GM21390 (cell line): ENCODE measurements around the gene BCAR1.
"Not testable (repeated sequence)": the region's sequence is repeated elsewhere in the genome, so short reads cannot be mapped to it uniquely, and the experiment has no call there.

ENCODE experiments used
- ATAC-seq: cut with Tn5 transposase; IDR thresholded peaks from one replicate; pipeline ENCODE4 v1.9.1; 2021; ENCODE audit not compliant: unreplicated experiment

The BCAR1 gene

DNA sequence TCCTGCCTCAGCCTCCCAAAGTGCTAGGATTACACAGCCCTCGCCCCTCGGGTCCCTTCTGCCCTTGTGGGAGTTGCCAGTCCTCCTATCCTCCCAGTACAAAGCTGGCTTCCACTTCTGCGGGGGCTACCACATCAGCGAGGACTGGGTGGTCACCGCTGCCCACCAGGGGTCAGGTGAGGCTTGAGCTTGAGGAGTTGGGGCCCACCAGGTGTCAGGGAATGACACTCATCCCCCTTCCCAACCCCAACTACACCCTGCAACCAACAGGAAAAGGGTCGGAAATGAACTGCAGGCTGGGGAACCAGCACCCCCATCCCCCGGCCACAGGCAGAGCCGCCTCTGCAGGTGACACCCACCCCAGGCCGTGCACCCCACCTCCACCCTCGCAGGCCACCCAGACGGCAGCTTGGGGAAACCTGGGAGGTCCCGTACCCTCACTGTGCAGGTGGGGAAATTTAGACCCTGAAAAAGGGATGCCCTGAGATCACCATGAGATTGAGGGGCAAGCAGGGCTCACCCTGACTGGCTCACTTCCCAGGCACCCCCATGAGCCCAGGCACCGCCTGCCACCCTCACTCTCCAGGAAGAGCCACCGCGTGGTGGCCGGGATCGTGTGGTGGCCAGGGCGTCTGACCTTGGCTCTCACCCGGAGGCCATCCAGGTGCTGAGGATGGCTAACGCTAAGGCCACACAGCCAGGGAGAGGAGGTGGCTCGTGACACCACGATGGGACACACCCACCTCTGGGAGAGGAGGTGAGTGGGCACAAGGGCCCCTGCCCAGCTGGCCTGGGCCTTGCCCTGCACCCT, 24.7 kb downstream of the BCAR1 start:
- no peak for ATAC-seq

DNA sequence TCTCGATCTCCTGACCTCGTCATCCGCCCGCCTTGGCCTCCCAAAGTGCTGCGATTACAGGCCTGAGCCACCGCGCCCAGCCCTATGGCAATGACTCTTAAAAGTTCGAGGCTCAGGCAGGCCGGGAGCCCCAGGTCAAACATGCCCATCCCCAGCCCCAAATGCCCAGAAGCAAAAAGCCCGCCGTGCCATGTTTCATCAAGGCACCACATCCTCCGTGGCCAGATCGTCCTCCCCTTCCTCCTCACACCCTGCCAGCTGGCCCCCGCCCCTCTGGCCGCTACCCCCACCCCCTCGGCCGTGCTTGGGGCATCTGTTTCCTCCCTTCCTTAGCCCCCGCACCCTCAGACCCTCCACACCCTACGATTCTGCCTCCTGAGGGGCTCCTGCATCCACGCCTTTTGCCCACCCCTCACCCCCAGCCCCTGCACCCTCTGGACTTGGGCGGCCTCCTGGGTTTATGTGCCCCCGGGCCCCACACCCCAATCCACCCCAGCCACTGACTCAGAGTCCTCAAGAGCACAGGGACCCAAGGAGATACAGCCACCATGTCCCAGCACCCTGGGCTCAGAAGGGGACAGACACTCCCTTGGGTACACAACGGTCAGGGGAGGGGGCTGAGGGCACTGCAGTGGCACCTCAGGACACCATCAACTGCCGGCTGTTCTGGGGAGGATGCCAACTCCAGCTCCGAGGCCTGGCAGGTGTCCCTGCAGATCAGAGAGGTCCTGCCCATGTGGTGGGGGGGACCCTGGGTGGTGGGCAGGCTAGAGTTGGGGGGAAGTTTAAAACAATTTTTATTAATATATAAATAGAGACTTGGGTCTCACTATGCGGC, 25.5 kb downstream of the BCAR1 start:
- no peak for ATAC-seq

DNA sequence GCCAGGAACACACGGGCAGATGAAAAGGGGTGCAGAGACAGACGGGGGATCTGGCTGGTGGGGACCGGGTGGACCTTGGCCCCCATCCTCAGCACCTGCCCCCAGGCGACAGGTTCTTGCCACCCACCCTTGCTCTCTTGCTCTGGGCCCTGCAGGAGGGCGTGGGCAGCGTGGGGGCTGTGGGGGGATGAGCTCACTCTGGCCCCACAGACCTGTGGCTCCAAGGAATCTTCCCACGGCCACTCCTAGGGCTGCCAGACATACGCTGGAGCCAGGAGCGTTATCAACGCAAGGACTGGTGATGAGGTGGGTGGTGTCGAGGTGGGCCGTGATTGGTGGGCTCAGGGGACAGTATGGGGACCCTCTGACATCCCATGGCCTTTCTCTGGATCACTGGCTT, 26.3 kb downstream of the BCAR1 start:
- no peak for ATAC-seq

DNA sequence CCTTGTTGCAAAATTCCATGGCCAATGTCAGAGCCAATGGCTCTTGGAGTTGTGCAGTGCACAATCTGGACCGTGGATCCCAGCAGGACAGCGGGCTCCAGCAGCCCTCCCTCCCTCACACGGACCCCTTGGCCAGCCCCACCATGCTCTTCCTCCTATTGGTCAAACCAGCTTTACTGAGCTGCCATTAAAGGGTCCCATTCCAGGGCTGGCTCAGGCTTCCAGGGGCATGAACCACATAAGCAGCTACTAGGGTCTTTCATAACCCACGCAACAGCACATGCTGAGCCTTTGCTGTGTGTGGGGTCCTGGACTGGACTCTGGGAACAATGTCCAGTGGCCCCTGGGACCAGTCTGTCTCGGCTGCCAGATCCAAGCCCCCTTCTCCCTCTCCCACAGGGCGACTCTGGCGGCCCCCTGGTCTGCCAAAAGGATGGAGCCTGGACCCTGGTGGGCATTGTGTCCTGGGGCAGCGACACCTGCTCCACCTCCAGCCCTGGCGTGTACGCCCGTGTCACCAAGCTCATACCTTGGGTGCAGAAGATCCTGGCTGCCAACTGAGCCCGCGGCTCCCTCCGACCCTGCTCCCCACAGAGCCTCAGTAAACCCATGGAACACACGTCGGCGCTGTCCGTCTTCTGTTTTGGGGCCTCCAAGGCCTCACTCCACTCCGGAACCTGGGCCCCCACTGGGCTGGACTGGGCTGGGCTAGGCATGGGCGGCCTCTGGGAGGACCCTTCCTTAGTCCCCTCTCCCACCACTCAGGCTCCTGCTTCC, 26.9 kb downstream of the BCAR1 start:
- ATAC-seq: no peak

DNA sequence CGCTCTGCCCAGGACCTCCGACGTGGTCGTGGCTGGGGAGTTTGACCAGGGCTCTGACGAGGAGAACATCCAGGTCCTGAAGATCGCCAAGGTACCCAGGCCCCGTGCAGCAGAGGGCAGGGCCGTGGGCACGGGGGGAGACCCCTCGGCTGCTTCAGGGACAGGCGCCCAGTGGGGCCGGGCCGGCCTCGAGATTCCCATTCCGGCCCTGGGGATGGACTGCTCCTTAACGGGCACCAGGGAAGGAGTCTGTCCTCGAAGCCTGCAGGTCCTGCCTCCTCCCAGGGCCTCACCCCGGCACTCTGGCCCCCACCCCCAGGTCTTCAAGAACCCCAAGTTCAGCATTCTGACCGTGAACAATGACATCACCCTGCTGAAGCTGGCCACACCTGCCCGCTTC, 28.3 kb downstream of the BCAR1 start:
- ATAC-seq: not testable (repeated sequence)

DNA sequence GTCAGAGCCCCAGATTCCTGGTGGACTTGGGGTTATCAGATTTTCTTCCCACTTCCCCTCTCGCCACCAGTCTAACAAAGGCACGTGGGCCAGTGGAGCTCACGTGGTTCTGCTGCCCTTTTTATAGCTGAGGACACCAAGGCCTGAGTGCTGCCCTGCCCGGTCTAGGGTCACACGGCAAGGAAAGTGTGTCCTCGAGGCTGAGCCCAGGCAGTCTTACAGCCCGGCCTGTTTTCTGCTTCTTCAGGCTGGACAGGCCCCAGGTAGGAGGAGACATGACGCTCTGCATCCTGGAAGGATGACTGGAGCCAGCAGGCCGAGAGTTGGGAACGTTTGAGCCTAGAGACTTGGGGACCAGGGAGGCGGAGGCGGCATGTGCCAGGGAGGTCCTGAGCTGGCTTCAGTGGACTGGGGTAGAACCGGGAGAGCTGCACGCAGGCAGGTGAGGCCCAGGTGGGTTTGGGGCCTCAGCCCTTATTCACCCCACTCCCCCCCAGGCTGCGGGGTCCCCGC, 29.1 kb downstream of the BCAR1 start:
- ATAC-seq: no peak

DNA sequence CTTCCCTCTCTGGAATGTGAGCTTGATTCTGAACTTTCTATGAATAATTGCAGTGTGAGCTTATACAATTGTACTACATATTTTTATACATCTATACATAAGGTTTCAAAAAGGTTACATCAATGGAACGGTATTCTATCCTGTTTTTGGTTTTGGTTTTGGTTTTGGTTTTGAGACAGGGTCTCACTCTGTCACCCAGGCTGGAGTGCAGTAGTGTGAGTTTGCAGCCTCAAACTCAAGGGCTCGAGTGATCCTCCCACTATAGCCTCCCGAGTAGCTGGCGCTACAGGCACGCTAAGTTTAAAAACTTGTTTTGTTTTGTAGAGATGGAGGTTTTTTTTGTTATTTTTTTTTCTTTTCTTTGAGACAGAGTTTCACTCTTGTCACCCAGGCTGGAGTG, 31.6 kb downstream of the BCAR1 start:
- ATAC-seq: peak; percentile 46

DNA sequence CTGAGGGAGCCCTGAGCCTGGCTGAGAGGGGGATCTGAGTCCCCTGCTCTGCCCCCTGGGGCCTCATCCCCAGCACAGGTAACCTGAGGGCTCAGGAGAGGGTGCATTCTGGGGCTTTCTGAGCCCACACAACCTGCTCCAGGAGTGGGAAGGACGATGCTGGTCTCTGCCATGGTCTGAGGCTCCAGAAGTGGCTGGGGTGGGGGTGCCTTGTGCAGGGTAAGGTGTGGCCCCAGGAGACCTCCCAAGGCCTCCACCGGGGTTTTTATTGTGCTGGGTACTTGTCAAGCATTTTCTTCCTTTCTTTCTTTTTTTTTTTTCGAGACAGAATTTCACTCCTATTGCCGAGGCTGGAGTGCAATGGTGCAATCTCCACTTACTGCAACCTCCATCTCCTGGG, 32.3 kb downstream of the BCAR1 start:
- no peak for ATAC-seq

DNA sequence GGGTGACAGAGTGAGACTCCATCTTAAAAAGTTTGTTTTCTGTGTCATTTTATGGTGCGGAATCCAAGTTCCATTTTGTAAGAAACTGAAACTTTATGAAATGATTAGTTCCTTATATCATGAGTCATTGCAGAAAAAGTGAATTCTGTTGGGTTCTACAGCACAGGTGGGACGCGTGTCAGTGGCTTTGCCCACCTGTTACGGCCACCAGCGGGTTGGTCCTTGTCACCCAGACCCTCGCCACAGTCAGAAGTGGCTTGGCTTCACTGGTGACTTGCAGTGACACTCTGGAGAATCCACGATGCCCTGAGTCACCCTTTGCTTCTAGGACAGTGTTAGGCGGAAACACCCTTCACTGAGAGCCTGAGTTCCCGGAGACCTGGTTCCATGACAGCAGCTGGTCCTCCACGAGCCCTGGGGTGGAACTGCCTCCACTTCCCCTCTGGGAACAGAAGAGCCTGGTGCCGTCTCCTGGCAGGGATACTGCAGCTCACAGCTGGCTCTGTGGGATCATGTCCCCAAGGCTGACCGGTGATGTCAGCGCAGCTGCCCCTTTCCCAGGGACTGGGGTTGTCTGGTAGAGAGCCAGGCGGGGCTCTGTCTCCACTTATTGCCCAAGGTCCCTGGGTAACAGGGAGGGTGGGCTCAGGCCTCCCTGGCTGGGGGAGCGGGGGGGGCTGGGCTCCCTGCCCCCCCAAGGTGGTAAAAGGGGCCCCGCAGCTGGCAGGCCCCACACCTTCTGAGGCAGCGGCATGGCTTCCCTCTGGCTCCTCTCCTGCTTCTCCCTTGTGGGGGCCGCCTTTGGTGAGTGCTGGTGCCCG, 33.0 kb downstream of the BCAR1 start, which contains the start of gene CTRB1:
Gene CTRB1, plus strand, starts transcription at position 733 of the 821 bp plus-strand sequence. Its CDS starts 20 bp downstream, at position 753.
- no peak for ATAC-seq

DNA sequence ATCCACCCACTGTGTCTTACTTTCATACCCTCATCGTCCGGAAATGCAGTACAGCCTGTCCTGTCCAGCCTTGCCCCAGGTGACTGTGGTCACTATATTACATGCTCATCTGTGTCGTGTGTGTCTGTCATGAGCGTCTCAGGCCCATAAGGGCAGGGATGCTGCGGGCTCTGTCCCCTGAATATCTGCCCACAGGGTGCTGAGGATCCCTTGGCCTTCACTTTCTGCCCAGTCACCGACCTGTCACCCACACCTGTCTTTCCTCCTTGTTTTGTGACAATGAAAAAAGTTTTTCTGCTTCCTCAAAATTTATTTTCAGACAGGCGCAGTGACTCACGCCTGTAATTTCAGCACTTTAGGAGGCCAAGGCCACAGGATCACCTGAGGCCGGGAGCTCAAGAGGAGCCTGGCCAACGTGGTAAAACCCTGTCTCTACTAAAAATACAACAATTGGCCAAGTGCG, 34.0 kb downstream of the BCAR1 start:
- ATAC-seq: no peak

DNA sequence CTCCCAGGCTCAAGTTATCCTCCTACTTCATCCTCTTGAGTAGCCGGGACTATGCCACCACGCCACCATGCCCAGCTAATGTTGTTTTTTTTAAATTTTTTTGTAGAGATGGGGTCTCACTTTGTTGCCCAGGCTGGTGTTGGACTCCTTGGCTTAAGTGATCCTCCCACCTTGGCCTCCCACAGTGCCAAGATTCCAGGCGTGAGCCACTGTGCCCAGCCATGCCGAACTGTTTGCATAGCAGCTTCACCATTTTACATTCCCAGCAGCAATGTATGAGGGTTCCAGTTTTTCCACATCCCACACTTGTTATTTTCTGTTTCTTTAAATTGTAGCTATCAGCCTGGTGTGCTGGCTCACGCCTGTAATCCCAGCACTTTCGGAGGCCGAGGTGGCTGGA, 34.8 kb downstream of the BCAR1 start:
- no peak for ATAC-seq

DNA sequence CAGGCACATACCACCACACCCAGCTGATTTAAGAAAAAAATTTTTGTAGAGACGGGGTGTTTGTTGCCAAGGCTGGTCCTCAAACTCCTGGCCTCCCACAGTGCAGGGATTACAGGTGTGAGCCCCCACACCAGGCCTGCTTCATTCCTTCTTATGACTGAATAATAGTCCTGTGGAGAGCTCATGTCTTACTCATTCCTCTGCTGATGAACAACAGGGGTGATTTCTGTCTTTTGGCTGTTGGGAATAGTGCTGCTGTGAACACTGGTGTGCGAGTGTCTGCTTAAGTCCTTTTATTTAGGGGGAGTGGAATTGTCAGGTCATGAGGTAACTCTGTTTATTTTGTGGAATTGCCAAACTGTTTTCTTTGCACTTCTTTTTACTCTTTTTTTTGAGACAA, 35.3 kb downstream of the BCAR1 start:
- ATAC-seq: no peak

DNA sequence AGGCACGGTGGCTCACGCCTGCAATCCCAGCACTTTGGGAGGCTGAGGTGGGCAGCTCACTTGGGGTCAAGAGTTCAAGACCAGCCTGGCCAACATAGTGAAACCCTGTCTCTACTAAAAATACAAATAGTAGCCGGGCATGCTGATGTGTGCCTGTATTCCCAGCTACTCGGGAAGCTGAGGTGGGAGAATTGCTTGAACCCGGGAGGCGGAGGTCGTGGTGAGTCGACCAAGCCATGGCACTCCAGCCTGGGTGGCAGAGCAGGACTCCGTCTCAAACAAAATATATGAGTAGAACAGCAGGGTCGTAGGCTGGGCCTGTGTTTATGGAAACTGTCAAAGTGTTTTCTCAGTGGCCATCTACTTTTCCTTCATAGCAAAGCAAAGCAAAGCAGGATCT, 40.1 kb downstream of the BCAR1 start:
- ATAC-seq: not testable (repeated sequence)

DNA sequence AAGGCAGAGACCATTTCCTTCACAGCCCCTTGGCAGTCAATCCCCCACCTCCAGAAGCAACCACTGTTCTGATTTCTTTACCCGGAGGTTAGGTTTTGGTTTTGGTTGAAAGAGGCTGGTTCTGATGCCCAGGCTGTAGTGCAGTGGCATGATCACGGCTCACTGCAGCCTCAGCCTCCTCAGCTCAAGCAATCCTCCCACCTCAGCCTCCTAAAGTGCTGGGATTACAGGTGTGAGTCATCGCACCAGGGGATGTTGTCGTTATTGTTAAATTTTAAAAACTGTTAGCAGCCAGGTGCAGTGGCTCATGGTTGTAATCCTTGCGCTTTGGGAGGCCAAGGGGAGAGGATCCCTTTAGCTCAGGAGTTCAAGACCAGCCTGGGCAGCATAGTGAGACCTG, 41.5 kb downstream of the BCAR1 start:
- no peak for ATAC-seq

DNA sequence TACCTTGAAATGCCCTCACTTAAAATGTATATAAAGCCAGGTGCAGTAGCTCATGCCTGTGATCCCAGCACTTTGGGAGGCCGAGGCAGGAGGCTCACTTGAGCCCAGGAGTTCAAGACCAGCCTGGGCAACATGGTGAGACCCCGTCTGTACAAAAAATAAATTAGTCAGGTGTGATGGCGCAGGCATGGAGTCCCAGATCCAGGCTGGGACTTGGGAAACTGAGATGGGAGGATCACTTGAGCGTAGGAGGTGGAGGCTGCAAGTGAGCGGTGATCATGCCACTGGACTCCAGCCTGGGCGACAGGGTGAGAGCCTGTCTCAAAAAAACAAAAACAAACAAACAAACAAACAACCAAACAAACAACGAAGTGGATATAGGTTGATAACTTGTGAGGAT, 41.9 kb downstream of the BCAR1 start:
- not testable (repeated sequence) for ATAC-seq

DNA sequence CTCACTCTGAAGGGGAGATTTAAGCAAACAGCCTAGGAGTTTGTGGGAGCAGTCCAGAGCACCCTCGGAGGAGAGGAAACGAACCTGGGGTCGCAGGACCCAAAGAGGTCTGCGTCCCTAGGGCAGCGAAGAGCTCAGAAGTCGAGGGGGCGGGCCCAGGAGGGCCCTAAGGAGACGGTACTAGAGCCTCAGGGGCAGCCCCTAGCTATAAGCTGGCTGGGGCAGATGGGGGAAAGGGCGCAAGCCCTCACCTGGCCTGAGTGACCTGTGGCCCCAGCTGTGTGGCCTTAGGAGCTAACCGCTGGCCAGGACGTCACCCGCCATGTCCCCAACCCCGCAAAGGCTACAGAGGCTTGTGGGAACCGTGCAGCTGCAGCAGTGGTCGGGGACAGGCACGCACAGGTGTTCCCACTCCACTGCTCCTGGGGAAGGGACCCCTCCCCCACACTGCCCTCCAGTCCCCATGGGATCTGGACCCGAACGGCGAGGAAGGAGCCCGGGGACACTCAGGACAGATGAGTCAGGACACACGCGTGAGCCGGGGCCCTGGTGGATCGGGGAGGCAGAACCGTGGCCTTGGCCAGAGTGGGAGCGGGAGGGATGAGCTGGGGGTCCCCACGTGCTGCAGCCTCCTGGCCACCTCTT, 42.4 kb downstream of the BCAR1 start:
- no peak for ATAC-seq

DNA sequence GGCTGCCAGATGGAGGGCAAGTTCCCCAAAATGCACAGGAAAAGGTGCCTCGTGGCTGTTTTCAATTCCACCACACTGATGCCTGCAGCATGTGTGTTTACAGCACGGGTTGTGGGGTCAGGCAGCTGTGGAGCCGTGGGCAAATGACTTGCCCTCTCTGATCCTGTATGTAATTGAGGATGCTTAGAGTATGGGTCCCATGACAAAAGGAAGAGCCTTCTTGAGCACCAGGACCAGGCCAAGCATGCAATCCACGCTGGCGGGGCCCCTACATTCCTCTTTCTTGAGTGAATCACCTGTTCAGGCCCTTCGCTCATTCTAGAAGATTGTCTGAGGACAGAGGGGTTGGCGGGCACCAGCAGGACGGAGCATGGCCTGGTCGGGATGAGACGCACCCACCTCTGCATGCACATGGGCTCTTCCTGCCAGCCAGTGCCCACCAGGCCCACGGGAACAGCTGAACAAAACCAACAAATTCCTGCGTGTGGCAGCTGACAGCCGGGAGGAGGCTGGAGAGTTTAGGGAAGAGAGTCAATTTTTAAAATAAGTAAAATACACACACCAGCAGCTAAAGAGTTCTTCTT, 43.1 kb downstream of the BCAR1 start:
- ATAC-seq: no peak

DNA sequence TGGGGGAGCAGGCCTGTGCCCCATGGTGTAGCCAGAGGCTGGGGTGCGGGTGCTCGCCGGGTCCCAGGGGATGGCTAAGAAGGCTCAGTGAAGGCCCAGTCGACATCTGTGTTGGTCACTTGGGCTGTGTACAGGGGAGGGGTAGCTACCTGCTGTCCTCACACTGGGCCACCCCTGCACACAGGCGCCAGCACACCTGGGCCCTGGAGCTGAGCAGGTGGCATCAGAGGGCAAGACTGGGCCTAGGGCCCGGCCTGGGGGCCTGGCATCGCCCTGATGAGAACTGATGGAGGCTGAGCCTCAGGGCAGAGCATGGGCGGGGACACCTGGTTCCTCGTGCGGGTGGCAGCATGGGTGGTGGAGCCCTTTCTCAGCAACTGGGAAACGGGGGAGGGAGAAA, 43.6 kb downstream of the BCAR1 start:
- no peak for ATAC-seq

DNA sequence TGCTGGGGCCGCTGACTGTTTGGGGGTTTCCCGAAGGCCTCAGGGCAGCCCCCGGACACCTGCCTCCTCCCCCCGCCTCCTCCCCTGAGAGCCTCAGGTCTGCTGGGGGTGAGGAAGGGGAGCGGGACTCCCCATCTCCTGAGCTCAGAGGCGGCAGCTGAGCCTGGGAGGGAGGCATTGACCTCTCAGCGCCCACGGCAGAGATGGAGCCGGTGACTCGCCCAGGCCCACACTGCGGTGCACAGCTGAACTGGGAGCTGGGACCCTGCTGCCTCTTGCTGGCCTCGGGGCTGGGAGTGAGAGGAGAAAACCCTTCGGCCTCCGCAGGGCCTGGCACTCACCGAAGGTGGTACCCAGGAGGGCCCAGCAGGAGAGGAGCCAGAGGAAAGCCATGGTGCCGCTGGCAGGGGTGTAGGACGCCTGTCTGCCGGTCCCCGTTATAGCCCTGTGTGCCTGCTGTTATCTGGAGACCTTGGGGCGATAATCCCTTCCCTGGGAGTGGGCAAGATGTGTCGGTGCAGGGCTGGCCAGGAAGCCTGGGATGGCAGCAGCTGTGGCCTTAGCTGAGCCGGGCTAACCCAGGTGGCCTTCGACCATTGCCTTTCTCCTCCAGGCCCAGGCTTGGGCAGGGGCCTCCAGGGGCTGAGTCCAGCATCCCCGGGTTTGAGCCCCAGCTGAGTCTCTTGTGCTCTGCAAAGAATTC, 44.5 kb downstream of the BCAR1 start, which contains the start of gene CTRB2:
Gene CTRB2, minus strand, starts transcription at position 413 of the 703 bp plus-strand sequence. Its CDS starts 20 bp downstream, at position 393.
- ATAC-seq: no peak
